NB4 (cell line): ENCODE data around the gene MAGI2.

Experiments
- DNase-seq: peaks from one replicate; pipeline ENCODE4 v3.0.0; 2010; ENCODE audit warnings: low read depth
- H3K4me3 ChIP-seq: one replicate; pipeline ENCODE4 v1.5.1; 2011; ENCODE audit warnings: mild to moderate bottlenecking, low read depth, low read length, moderate library complexity
- MYC ChIP-seq: IDR thresholded peaks from 2 replicates; pipeline ENCODE4 v1.6.1; 2011; ENCODE audit warnings: low read depth, low read length
- POLR2A ChIP-seq: IDR thresholded peaks from 2 replicates; pipeline ENCODE4 v1.6.1; 2011; ENCODE audit warnings: mild to moderate bottlenecking; ENCODE audit not compliant: insufficient read length; ENCODE audit errors: extremely low read depth
- TF ChIP-seq, protein P1 (sequence below): IDR thresholded peaks from 2 replicates; pipeline ENCODE4 v1.6.1; 2011; ENCODE audit warnings: low read depth, low read length
- TF ChIP-seq, protein P2 (sequence below): IDR thresholded peaks from one replicate; pipeline ENCODE4 v1.5.1; 2012; ENCODE audit warnings: low read depth, low read length

Gene MAGI2

DNA sequence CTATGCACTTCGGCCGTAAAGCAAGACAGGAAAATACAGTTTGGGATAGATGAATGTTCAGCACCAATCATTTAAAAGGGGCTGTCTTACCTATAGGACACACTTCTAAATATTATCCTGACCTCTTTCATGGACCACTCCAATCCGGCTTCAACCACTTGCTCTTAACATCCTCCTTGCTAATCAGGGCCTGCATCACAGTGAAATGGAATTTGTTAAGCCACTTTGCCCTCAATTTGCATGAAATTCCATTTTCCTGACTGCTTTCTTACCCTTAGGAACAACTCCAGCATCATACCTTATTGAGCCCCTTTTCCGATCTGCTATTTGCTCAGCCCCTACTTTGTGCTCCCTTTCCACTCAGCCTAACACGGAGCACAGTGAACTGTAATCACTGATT is 987.6 kb downstream of the MAGI2 start:
- DNase-seq: no peak
- TF ChIP-seq, protein P1, sequence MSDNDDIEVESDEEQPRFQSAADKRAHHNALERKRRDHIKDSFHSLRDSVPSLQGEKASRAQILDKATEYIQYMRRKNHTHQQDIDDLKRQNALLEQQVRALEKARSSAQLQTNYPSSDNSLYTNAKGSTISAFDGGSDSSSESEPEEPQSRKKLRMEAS: no peak
- TF ChIP-seq, protein P2, sequence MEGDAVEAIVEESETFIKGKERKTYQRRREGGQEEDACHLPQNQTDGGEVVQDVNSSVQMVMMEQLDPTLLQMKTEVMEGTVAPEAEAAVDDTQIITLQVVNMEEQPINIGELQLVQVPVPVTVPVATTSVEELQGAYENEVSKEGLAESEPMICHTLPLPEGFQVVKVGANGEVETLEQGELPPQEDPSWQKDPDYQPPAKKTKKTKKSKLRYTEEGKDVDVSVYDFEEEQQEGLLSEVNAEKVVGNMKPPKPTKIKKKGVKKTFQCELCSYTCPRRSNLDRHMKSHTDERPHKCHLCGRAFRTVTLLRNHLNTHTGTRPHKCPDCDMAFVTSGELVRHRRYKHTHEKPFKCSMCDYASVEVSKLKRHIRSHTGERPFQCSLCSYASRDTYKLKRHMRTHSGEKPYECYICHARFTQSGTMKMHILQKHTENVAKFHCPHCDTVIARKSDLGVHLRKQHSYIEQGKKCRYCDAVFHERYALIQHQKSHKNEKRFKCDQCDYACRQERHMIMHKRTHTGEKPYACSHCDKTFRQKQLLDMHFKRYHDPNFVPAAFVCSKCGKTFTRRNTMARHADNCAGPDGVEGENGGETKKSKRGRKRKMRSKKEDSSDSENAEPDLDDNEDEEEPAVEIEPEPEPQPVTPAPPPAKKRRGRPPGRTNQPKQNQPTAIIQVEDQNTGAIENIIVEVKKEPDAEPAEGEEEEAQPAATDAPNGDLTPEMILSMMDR: no peak
- no peak overlapping the region for H3K4me3 ChIP-seq

- no peak for DNase-seq
- H3K4me3 ChIP-seq: no peak overlapping the region
- TF ChIP-seq MYC: no peak
- TF ChIP-seq, protein P2: no peak
- TF ChIP-seq, protein P1: no peak
- no peak for TF ChIP-seq POLR2A
These were observed 990.4 kb downstream of the MAGI2 start for GRCh38 chr7:78463039-78463438.

DNA sequence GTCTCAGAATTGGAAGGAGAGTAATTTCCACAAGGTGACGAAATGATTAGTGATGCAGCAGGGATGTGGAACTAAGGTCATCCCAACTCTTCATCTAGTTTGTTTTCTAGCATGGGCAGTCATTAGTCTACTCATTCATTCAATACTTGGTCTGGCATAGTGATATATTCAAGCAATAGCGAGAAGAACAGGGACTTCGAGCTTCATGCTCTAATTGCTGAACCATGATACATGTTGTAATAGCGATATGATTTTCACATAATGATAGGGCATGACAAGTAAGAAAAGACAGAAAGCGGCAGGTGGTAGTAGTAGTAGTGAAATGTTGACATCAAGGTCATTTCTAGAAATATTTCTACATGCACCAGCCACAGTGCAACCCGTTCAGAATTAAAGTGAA is 1002.8 kb downstream of the MAGI2 start:
- TF ChIP-seq POLR2A (no peak), MYC (no peak)
- TF ChIP-seq, protein P2: no peak
- TF ChIP-seq, protein P1: no peak
- no peak for DNase-seq
- H3K4me3 ChIP-seq: no peak overlapping the region

- no peak for DNase-seq
These were observed 1004.6 kb downstream of the MAGI2 start for GRCh38 chr7:78448911-78449310.

GRCh38 chr7:78444267-78444666 is 1009.2 kb downstream of the MAGI2 start:
- TF ChIP-seq MYC (no peak), POLR2A (no peak)
- TF ChIP-seq, protein P2: no peak
- TF ChIP-seq, protein P1: no peak
- H3K4me3 ChIP-seq: no peak overlapping the region
- DNase-seq: no peak

More at GRCh38 chr7:78448911-78449310, 1004.6 kb downstream of the MAGI2 start:
- TF ChIP-seq POLR2A (no peak), MYC (no peak)
- TF ChIP-seq, protein P1: no peak
- TF ChIP-seq, protein P2: no peak
- no peak overlapping the region for H3K4me3 ChIP-seq

GRCh38 chr7:78443811-78444210 is 1009.7 kb downstream of the MAGI2 start:
- TF ChIP-seq MYC (no peak), POLR2A (no peak)
- no peak overlapping the region for H3K4me3 ChIP-seq
- DNase-seq: no peak
